GM12891 (cell line): ENCODE data around the gene ARMC9.

ENCODE experiments used
- PAX5 ChIP-seq: IDR thresholded peaks from 2 replicates; pipeline ENCODE4 v1.6.1; 2011; ENCODE audit warnings: low read length, moderate library complexity, mild to moderate bottlenecking; ENCODE audit not compliant: insufficient read depth, severe bottlenecking
- POLR2A ChIP-seq: IDR thresholded peaks from 2 replicates; pipeline ENCODE4 v1.6.1; 2011; ENCODE audit warnings: low read depth, low read length, control low read depth
- POLR2AphosphoS5 ChIP-seq: IDR thresholded peaks from 2 replicates; pipeline ENCODE4 v1.6.1; 2011; ENCODE audit warnings: low read depth, low read length, control low read depth

DNA sequence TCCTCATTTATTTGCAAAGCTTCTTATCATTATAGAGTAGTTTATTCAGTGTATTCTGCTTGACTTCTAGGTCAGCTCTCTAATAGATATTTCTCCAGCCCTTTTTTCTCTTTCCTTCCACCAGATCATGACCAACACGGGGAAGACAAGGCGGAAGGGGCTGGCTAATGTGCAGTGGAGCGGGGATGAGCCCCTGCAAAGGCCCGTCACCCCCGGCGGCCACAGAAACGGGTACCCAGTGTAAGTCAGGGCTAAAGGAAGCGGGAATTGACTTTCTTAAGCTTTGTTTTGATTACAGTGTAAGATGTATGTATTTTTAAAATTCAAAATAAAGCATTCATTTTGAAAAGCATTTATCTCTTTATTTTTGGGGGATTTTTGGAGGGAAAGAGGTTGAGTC, 146.4 kb downstream of the ARMC9 start:
- no peak for TF ChIP-seq POLR2AphosphoS5
- TF ChIP-seq POLR2A: no peak
- TF ChIP-seq PAX5: no peak
